ENCODE measurements around the gene UBE2I.

The UBE2I gene

GRCh38 chr16:1280783-1281182 lies 28.7 kb upstream of the UBE2I start:
- no peak overlapping the region for H3K4me3 ChIP-seq (ENCODE audit: low read depth, low read length)
- TF ChIP-seq, protein P1, sequence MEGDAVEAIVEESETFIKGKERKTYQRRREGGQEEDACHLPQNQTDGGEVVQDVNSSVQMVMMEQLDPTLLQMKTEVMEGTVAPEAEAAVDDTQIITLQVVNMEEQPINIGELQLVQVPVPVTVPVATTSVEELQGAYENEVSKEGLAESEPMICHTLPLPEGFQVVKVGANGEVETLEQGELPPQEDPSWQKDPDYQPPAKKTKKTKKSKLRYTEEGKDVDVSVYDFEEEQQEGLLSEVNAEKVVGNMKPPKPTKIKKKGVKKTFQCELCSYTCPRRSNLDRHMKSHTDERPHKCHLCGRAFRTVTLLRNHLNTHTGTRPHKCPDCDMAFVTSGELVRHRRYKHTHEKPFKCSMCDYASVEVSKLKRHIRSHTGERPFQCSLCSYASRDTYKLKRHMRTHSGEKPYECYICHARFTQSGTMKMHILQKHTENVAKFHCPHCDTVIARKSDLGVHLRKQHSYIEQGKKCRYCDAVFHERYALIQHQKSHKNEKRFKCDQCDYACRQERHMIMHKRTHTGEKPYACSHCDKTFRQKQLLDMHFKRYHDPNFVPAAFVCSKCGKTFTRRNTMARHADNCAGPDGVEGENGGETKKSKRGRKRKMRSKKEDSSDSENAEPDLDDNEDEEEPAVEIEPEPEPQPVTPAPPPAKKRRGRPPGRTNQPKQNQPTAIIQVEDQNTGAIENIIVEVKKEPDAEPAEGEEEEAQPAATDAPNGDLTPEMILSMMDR (IDR thresholded peaks at IDR 0.05; ENCODE audit: insufficient read depth, low read length, missing control alignments) = no peak
- DNase-seq (ENCODE audit: low read depth, low spot score) = no peak
- ChIA-PET CTCF (interaction anchor here (0.7 kb wide), 1 partner anchor 19 kb away, joined by 3 read pairs; no protein-coding TSS in a partner anchor), POLR2A (no interaction called here)

- CTCF ChIA-PET = no interaction called here
- no peak for DNase-seq (ENCODE audit: low read depth, low spot score)
- no peak overlapping the region for H3K4me3 ChIP-seq (ENCODE audit: low read depth, low read length)
- POLR2A ChIA-PET = no interaction called here
- TF ChIP-seq, protein P1 (IDR thresholded peaks at IDR 0.05; ENCODE audit: insufficient read depth, low read length, missing control alignments) = no peak
These were observed 27.9 kb upstream of the UBE2I start for GRCh38 chr16:1281517-1281916.

DNA sequence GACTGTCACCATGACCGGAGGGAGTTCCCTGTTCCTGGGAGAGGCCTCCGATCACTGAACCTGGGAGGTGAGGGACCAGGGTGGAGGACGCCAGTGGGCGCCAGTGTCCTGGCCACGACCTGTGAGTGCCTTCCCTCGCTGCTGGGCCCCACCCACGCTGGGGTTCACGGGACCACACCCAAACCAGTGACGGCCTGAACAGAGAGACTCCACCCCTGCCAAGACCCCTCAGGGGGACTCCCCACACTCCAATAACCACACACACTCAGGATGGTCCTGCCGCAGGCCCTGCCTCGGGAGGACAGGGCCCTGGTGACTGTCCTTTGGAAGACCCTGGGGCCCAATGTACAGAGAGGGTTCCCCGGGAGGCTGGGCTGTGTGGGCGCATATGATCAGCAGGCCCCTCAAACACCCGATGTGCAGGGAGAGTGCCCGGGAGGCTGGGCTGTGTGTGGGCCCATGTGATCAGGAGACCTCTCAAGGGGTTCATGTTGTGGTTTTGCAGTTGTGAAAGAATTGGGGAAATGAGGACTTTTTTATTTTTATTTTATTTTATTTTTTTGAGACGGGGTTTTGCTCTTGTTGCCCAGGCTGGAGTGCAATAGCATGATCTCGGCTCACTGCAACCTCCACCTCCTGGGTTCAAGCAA lies 27.0 kb upstream of the UBE2I start:
- POLR2A ChIA-PET = no interaction called here
- TF ChIP-seq, protein P1 (IDR thresholded peaks at IDR 0.05; ENCODE audit: insufficient read depth, low read length, missing control alignments) = no peak
- no peak for DNase-seq (ENCODE audit: low read depth, low spot score)
- no peak overlapping the region for H3K4me3 ChIP-seq (ENCODE audit: low read depth, low read length)
- CTCF ChIA-PET = interaction anchor here (2.2 kb wide), 1 partner anchor 17 kb away, joined by 7 read pairs; no protein-coding TSS in a partner anchor

DNA sequence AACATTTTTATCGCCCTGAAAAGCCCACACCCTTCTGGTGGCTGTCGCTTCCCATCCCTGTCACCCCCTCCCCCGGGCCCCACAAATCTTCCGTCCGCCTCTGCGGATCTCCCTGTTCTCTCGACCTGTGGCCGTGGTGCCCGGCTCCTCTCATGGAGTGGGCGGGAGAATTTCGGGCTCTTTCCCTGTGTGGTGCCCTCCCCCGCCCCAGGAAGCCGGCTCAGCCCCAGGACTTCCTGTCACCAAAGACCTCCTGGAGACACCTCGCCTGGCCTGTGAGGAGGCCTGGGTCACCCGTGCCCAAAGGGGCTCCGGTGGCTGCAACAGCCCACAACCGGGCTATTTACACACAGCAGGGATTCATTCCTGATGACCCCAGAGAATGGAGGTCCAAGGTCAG lies 26.1 kb upstream of the UBE2I start:
- ChIA-PET CTCF (interaction anchor here (2.2 kb wide), 1 partner anchor 16 kb away, joined by 7 read pairs; no protein-coding TSS in a partner anchor), POLR2A (no interaction called here)
- TF ChIP-seq, protein P1 (IDR thresholded peaks at IDR 0.05; ENCODE audit: insufficient read depth, low read length, missing control alignments) = no peak

GRCh38 chr16:1283996-1284616 lies 25.3 kb upstream of the UBE2I start:
- ChIA-PET CTCF (interaction anchor here (2.2 kb wide), 1 partner anchor 15 kb away, joined by 7 read pairs; no protein-coding TSS in a partner anchor), POLR2A (no interaction called here)
- no peak overlapping the region for H3K4me3 ChIP-seq (ENCODE audit: low read depth, low read length)
- TF ChIP-seq, protein P1 (IDR thresholded peaks at IDR 0.05; ENCODE audit: insufficient read depth, low read length, missing control alignments) = no peak
- no peak for DNase-seq (ENCODE audit: low read depth, low spot score)

More for the DNA sequence above, 26.1 kb upstream of the UBE2I start:
- DNase-seq (ENCODE audit: low read depth, low spot score) = no peak
- no peak overlapping the region for H3K4me3 ChIP-seq (ENCODE audit: low read depth, low read length)

- no peak overlapping the region for H3K4me3 ChIP-seq (ENCODE audit: low read depth, low read length)
- TF ChIP-seq, protein P1 (IDR thresholded peaks at IDR 0.05; ENCODE audit: insufficient read depth, low read length, missing control alignments) = no peak
- DNase-seq (ENCODE audit: low read depth, low spot score) = no peak
- ChIA-PET CTCF (no interaction called here), POLR2A (no interaction called here)
These were observed 23.5 kb upstream of the UBE2I start for GRCh38 chr16:1285669-1286512.
